Umbilical cord (tissue), 2 donors: ENCODE results near the gene TSPAN32. TPM values are rescaled to one million over a fixed set of nuclear protein-coding genes. Genes with fewer than 3 reads are reported as not detected.
"Not testable (repeated sequence)": the region's sequence is repeated elsewhere in the genome, so short reads cannot be mapped to it uniquely, and the experiment has no call there.

Experiments used
- DNase-seq: peaks from one replicate; pipeline ENCODE4 v3.0.0-alpha.2; 2015; ENCODE audit warnings: low spot score
- total RNA-seq: library from RNA; depleted of rRNA; stranded (reverse); fragments of >200 nt; gene quantifications from one replicate; pipeline ENCODE4 v1.2.3, GENCODE V29; 2014; ENCODE audit warnings: low replicate concordance; ENCODE audit not compliant: insufficient read depth

The TSPAN32 gene
- total RNA-seq, 1 donor from 2014 or later = 1.7 TPM

GRCh38 chr11:2286350-2286749 is 15.5 kb upstream of the TSPAN32 start:
- DNase-seq = not testable (repeated sequence)

DNA sequence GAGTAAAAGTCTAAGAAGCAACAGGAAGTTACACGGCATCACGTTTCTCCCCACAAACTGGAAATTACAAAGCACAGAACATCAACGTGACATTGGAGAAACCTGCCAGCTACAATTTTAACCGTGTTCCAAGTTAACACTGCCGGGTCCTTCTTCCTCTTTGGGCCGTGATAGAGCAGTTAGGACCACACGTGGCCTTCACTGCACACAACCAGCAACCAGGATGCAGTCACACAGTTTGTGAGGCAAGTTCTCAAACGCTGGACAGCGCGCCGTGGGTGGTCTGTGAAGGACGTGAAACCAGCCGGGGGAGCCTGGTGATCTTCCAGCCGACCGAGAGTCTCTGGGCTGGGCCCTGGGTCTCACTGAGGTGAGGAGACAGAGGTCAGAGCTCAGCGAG is 14.7 kb upstream of the TSPAN32 start:
- no peak for DNase-seq

- no peak for DNase-seq
These were observed 12.5 kb upstream of the TSPAN32 start for GRCh38 chr11:2289350-2289749.

DNA sequence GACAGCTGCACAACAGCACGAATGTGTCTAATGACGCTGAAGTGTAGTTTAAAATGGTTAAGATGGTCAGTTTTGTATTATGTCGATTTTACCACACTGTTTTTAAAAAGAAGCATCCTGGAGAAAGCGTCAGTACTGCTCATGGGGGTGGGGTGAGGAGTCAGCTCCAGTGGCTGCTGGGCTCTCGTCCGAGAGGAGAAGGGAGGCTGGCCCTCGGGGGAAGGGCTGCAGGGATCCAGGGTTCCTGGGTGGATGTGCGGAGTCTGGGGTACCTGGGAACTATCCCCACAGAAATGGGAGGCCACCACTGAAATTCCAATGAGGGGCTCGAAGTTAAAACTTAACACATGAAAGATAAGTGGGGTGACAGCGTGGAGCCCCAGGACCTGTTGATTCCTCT is 12.0 kb upstream of the TSPAN32 start:
- no peak for DNase-seq

DNA sequence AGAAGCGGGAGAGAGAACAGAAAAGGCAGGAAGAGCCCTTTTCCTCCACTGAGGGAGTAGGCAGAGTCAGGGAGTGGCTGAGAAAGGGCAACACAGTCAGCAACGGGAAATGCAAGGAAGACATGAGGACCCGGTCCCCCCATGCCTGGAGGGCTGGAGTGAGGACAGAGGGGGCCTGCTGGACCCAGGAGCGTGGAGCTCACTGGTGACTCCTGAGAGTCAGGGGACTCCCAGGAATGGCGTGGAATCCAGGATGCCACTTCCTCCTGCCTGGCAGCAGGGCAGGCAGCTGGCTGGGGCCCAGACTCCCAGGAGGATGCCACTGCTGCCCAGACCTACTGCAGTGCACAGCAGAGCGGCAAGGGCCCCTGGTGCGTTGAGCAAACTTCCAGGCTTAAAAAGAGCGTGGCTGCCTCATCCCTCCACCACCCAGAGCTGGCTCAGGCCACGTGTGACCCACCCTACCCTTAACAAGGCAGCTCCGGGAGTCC is 11.4 kb upstream of the TSPAN32 start:
- no peak for DNase-seq

DNA sequence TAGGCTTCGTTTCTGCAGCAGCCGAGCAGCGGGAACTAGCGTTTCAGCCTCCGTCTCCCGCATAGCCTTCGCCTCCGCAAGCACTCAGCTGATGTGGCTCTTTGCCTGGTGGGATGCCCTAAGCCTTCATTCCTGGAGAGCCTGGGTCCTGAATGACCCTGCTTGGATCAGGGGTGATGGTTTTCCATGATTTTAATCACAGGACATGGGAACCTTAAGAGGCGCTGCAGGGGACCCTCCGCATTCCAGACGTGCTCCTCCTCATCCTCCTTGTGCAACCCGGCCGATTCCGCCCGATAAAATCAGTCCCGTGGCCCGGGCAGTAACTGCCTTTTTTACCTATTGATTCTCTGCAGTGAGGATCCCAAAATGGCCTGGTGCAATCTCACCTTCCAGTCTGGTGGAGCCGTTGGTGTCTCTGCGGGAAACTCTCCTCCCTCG is 8.3 kb upstream of the TSPAN32 start:
- no peak for DNase-seq

GRCh38 chr11:2293984-2294925 is 7.6 kb upstream of the TSPAN32 start:
- no peak for DNase-seq

DNA sequence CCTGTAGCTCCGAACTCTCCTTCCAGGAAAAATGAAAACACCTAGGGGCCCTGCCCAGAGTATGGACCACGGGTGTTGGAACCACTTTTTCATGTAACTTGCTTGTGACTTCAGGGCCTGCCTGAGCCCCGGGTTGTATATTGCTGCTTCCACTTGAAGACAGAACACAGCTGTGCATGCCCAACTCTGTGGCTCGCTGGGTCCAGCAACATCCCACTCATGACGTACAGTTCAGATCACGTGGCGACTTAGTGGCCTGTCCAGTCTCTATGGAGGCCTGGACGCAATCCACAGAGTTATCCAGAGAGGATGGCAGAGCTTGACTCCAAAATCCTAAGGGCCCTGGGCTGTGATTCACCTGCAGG is 6.9 kb upstream of the TSPAN32 start:
- no peak for DNase-seq

DNA sequence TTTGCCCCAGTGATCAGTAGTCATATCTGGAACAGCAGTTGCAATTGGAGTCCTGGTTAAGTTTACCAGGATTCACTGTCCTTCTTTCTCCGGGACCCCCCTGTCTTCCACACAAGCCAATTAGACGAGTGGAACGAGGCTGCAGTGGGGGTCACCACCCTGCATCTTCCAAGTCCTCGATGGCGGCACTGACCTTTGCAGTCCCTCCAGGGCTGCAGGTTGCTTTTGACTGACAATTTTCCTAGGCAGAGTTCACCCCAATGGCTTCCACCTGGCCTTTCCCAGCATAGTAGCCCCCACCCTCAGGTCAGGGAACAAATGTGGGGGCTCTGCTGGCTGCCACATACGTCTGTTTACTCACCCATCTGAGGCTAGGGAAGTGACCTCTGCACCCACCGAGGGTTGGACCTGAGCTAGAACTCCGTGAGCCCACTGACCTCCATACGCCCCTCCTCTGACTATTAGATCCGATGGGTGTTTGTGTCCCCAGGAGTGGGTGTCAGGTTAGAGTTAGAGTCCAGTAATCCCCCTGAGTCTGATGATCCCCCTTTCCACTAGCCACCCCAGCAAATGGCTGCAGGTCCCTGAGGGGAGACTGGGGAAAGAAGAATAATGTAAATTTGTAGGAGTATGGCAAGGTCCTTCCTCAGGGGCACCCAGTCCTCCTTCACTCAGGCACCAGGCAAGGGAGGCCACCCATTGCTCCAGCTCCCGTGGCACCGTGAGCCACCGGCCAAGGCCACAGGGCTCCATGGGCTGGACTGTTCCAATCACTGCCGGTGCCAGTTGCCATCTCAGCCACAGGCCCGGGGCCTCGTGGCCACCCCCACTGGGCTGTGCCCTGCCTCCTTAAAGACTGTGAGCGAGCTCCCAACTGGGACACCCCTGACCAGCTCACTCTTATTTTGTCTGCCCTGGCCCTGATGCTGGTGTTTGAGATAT is 5.6 kb upstream of the TSPAN32 start:
- DNase-seq = no peak

DNA sequence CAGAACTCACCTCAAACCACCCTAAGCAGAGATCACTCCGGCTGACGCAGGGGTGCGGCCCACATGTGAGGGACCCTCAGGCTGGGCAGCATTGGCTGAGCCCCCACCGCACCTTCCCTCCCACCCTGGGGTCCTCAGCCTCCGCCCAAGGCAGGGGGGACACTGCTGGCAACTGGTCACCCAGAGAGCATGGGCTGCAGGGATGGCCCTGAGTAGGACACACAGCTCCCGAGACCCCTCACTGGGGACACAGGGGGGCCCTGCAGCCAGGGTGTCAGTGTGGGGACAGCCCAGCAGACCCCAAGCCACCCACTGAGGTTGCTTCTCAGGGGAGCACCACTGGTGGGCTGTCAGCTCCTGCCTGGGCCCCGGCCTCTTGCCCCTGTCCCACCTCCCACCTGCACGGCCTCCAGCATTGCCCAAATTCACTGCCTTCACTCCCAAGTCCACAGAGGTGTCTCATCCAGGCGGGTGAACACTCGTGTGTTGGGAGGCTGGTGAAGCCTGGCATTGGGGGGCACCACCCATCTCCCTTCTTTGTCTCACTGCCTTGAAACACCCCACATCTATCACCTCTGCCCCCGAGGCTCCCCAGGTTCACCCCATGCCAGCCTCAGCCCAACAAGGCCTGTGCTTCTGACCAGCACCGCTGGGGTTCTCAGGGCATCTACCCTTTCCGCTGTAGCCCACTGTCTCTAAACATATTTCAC is 4.7 kb upstream of the TSPAN32 start:
- no peak for DNase-seq

GRCh38 chr11:2297623-2298030 is 4.2 kb upstream of the TSPAN32 start:
- no peak for DNase-seq

DNA sequence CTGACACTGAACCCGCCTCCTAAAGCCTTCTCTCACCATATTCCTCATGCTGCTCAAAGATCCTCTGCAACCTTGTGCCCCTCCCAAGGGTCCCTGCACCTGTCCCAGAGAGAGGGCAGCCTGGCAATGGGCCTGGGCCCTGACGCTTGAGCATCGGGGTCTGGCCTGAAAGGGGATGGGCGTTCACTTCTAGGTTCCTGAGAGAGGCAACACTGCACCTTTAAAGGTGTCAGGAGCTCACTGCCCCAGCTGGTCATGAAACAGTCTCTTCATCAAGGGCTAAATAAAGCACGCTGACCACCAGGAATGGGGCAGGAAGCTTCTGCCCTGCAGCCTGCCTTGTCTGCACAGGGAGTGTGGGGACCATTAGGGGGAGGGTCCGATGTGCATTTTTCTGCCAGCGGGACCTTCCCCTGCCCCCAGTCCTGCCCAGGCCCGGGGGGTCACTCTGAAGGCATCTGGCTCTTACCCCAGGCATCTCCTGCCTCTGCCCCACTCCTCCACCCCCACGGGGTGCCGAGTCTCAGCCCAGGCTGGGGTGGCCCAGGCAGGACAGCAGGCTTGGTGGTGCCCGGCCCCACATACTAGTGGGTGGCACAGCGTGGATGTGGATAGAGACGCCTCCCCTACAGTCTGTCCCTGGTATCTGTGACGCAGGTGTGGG is 3.5 kb upstream of the TSPAN32 start:
- DNase-seq = no peak

DNA sequence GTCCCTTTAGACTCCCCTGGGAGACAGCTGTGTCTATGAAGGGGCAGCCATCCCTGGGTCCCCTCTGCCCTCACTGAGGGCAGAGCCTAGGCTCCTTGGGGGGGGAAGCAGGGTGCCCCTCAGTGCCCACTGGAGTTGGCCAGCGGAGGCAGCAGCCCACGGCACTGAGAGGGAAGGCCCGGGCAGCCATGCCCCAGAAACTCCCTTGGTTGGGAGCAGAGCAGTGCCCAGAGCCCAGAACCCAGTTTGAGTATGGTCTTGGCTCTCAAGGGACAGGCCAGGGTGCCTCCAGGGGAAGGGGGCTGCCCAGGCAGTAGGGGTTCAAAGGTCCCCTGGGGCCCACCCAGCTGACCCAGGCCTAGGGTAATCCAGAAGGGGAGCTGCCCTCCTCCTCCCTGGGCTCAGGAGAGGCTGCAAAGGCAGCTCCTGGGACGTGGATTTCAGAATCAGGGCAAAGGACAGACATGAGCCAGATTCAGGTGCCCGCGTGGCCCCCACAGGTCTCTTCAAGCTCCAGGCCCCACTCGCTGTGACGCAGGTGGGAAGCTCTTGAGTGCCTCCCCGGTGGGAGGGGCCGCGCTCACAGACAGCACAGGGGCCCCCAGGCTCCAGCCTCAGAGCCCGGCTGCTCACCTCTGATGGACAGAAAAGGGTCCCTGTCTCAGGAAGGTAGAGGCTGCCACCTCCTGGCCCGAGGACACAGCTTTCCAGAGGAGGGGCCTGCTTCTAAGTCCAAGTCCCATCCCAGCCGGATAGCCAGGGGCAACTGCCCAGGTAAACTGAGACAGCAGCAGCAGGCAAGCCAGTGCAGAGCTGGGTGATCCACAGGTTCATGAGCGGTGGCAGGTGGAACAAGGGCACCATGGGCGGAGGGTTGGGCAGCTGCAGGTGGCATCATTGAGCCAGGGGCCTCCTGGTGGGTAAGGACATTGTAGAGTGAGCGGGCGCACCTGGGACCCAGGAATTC is 2.7 kb upstream of the TSPAN32 start:
- peak; percentile 49 for DNase-seq

DNA sequence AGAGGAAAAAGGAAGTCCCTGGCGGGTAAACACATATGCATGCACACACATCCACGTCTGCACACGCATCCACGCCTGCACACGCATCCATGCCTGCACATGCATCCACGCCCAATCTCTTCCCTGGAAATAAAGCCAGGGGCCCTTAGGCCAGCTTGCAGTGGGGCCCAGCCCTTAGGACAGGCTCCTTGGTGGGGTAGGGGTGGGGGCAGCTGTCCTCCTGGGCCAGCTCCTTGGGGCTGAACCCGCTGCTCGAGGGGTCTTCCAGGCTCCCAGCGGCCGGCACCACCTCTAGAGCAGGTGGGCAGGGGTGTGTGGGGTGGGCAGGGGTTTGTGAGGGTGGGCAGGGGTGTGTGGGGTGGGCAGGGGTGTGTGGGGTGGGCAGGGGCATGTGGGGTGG is 2.0 kb upstream of the TSPAN32 start:
- DNase-seq = no peak

DNA sequence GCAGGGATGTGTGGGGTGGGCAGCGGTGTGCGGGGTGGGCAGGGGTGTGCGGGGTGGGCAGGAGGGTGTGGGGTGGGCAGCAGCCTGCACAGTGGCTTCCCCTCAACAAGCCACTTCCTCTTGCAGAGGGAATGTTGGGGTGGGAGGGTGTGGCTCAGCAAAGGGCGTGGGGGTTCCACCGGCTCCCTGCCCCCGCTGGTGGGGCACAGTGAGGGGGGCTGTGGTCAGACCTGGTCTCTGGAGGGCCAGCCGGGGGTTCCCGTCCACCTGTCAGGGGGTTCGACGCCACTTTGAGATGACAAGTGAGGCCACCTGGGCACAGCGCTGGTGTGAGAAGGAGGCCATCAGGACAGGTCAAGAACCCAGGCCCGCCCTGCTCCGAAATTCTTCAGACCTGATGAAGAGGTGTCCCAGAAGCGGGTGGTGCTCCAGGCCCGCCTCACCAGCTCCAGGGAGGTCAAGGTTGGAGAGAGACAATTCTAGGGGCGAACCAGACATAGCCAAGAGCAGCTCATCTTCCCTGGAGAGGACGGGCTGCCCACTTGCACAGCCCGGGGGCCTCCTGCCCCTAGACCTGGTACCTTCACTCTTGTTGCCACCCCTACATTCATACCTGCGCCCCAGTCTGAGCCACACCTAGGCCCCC is 1.4 kb upstream of the TSPAN32 start:
- no peak for DNase-seq

GRCh38 chr11:2300936-2301630 is 730 bp upstream of the TSPAN32 start:
- no peak for DNase-seq

DNA sequence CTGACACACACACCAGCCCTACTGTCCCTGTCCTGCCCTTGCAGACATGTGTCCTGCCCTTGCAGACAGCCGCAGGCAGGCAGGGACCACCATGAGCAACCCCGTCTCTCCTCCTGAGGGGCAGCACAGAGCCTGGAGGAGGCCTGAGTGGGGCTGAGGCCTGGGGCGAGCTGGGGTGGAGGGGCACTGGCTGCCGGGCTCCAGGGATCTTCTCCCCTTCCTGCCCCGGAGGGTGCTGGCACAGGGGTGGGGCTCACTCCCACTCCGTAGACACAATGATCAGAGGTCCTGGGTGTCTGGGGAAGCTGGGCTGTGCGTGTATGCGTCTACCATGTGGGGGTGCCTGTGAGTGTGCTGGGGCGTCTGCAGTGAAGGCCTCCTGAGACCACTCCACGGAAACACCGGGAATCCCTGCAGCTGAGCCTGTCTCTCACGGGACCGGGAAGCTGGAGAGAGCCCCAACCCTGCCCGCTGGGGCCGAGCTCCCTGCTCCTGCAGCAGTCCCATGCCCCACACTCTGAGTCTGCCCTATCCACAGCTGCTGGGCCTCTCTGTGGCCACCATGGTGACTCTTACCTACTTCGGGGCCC is 588 bp downstream of the TSPAN32 start:
- DNase-seq = no peak

DNA sequence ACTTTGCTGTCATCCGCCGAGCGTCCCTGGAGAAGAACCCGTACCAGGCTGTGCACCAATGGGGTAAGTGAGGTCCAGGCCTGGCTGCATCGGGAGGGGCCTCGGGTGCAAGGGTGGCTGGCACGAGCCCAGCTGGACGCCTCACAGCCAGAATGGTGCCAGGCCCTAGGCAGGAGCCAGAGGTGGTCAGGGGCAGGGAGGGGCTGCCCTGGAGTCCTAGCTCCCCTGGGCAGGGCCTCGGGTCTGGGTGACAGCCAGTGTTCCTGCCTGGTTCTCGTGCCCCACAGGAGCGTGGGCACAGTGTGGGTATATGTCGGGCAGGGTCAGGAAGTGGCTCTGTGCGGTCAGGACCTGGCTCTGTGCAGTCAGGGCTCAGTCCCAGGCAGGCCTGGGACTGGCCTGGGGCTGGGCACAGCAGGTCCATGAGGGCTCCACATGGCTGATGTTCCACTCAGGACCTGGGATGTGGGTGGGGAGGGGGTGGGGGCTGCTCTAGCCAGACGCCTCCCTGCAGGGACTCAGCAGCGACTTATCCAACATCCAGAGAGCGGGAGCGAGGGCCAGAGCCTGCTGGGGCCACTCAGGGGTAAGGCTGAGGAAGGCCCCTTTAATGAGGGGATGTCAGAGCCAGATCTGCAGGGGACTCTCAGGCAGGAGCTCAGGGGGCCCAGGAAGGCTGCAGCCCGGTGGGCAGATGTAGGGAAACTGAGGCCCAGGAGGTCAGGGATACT is 1.2 kb downstream of the TSPAN32 start:
- DNase-seq = no peak
